ENCODE results near the gene NEURL2.

GRCh38 chr20:45924391-45925261 lies 33.6 kb upstream of the NEURL2 start:
- TF ChIP-seq POLR2A (IDR thresholded peaks at IDR 0.05): no peak
- TF ChIP-seq CTCF (IDR thresholded peaks at IDR 0.05): no peak

Measured in uterus (tissue), 2 donors.